ENCODE data around the gene B4GALT5.

The B4GALT5 gene

GRCh38 chr20:49602345-49603208 is 111.1 kb downstream of the B4GALT5 start:
- no peak for FAIRE-seq

- no peak for FAIRE-seq
These were observed 112.3 kb downstream of the B4GALT5 start for GRCh38 chr20:49601153-49601924.

- no peak for FAIRE-seq
These were observed 113.9 kb downstream of the B4GALT5 start for GRCh38 chr20:49599746-49600113.

GRCh38 chr20:49597825-49598395 is 115.8 kb downstream of the B4GALT5 start:
- FAIRE-seq, result no peak

GRCh38 chr20:49595811-49596561 is 117.7 kb downstream of the B4GALT5 start:
- no peak for FAIRE-seq

- no peak for FAIRE-seq
These were observed 118.3 kb downstream of the B4GALT5 start for GRCh38 chr20:49595346-49595745.

GRCh38 chr20:49594931-49595315 is 118.8 kb downstream of the B4GALT5 start:
- FAIRE-seq, result no peak

- FAIRE-seq, result no peak
These were observed 119.3 kb downstream of the B4GALT5 start for GRCh38 chr20:49594143-49594930.

GRCh38 chr20:49593466-49594142 is 120.1 kb downstream of the B4GALT5 start:
- no peak for FAIRE-seq

GRCh38 chr20:49592120-49592519 is 121.6 kb downstream of the B4GALT5 start:
- no peak for FAIRE-seq

- FAIRE-seq, result no peak
These were observed 122.3 kb downstream of the B4GALT5 start for GRCh38 chr20:49591217-49591865.

GRCh38 chr20:49590163-49591017 is 123.3 kb downstream of the B4GALT5 start:
- FAIRE-seq, result no peak

GRCh38 chr20:49589747-49590146 is 123.9 kb downstream of the B4GALT5 start:
- no peak for FAIRE-seq

GRCh38 chr20:49587111-49587570 is 126.5 kb downstream of the B4GALT5 start:
- no peak for FAIRE-seq

GRCh38 chr20:49585585-49586245 is 128.0 kb downstream of the B4GALT5 start:
- no peak for FAIRE-seq

GRCh38 chr20:49584418-49585382 is 129.0 kb downstream of the B4GALT5 start:
- no peak for FAIRE-seq

GRCh38 chr20:49583669-49584417 is 129.8 kb downstream of the B4GALT5 start:
- FAIRE-seq, result no peak
